Effector CD8-positive, alpha-beta T cell (primary cell): ENCODE measurements around the gene PPARD.
"Not testable (repeated sequence)": the region's sequence is repeated elsewhere in the genome, so short reads cannot be mapped to it uniquely, and the experiment has no call there.

Experiments
- DNase-seq: peaks from one replicate; lab custom pipeline; 2025; lab: John Stamatoyannopoulos, UW

Gene PPARD

DNA sequence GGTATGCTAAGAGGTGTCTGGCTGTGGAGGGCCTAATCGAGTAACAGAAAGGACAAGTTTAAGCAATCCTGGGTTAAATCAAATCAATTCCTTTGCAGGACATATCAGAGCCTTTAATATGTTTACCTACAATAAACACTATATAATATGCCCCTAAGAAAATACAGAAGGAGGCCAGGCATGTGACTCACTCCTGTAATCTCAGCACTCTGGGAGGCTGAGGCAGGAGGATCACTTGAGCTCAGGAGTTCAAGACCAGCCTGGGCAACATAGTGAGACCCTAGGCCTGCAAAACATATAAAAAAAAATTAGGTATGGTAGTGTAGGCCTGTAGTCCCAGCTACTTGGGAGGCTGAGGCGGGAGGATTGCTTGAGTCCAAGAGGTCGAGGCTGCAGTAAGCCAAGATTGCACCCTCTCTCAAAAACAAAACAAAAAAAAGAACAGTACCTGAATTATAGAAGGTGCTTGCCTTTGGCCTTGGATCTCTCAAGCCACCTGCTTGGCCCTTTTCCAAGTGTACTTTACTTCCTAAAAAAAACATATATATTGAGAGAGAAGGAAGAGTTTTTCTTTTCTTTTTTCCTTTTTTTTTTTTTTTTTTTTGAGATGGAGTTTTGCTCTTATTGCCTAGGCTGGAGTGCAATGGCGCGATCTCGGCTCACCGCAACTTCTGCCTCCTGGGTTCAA is 96.2 kb downstream of the PPARD start:
- DNase-seq = not testable (repeated sequence)

- no peak for DNase-seq
These were observed 97.0 kb downstream of the PPARD start for GRCh38 chr6:35439308-35439707.

GRCh38 chr6:35441205-35441604 is 98.8 kb downstream of the PPARD start:
- DNase-seq = no peak

DNA sequence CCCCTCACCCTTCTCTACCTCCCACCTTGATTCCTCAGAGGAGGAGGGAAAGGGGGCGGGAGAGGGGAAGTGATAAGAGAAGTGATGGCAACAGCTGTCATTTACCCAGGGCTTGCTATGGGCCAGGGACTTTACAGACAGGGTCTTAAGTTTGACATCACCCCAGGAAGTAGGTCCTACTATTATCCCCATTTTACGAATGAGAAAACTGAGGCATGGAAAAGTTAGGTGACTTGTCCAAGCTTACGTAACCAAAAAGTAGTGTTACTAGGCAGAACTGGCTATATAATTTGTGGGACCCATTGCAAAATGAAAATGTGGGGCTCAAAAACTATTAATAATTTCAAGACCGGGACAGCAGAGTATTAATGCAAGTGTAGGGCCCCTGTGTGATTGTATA is 99.3 kb downstream of the PPARD start:
- no peak for DNase-seq

- no peak for DNase-seq
These were observed 100.3 kb downstream of the PPARD start for GRCh38 chr6:35442693-35443092.

GRCh38 chr6:35443341-35444030 is 101.1 kb downstream of the PPARD start:
- DNase-seq = no peak

DNA sequence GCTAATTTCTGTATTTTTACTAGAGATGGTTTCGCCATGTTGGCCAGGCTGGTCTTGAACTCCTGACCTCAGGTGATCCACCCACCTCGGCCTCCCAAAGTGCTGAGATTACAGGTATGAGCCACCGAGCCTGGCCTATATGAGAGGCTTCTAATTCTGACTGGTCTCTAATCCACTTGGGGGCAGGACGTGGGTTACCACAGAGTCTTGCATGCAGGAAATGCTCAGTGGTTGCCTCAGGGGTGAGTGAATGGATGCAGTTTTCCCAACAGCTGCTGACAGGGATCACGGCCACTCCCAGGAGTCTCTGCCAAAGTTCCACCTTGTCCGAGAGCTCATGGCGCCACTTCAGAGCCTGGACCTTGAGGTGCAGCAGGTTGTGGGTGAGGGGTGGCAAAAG is 103.3 kb downstream of the PPARD start:
- no peak for DNase-seq

DNA sequence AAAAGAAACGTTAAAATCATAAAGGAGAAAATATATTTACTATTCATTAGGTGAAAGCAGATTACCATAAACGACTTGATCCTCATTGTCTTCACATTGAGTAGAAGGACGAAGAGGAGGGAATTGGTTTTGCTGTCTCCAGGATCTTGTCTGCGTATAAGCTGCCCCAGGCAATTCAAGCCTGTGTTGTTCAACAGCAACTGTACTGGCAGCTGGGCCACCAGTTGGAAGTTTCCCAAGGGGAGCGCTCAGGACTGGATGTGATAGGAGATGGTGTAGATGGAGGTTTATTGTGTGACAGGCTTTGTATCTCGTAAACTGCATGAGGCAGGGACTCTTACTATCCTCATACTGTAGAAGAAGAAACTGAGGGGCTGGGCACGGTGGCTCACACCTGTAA is 105.8 kb downstream of the PPARD start:
- no peak for DNase-seq

DNA sequence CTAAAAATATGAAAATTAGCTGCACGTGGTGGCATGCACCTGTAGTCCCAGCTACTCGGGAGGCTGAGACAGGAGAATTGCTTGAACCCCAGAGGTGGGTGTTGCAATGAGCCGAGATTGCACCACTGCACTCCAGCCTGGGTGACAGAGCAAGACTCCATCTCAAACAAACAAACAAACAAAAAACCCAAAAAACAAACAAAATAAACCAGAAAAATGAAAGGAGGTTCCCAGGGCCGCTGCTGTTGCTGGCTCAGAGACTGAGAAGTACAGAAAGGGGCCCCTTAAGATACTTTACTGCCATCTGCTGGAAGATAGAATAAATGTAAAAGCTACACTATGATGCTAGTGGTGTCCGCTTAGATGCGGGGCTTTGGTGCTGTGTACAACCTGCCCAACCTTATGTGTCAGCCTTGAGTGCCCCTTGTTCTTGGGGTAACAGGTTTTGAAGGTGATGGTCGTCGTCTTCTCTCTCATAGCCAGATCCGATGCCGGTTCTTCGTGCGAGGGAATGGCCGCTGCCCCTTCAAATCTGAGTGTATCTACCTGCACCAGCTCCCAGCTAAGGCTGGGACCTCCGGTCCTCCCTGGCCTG is 107.0 kb downstream of the PPARD start:
- no peak for DNase-seq

GRCh38 chr6:35451354-35452182 is 109.2 kb downstream of the PPARD start:
- DNase-seq = no peak

DNA sequence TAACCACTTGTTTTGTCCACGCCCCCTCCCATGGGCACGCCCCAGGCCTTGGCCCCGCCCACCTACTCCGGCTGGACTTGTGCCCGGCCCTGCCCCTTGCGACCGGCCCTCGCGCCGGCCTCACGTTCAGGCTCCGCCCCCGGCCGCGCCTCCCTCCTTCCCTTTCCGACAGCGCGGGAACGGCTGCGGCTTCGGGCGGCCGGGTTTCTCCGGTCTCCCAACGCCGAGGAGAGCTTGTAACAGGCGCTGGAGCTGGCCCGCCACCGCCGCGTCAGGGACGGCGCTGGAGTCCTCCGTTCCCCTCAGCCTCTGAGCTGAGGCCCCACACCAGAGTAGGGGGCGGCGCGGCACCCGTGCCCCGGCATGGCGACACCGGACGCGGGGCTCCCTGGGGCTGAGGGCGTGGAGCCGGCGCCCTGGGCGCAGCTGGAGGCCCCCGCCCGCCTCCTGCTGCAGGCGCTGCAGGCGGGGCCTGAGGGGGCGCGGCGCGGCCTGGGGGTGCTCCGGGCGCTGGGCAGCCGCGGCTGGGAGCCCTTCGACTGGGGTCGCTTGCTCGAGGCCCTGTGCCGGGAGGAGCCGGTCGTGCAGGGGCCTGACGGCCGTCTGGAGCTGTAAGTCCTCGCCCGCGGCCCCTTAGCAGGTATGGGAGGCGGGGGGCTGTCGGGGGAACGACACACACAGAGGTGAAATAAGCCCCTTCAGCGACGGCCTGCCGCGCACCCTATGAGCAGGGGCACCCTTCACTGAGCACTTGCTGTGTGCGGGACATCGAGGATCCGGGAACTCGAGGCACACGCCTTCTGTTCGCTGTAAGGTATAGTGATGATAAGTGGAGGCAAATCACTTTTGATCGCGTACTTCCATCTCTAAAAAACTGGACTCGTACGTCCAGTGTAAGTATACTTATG is 110.1 kb downstream of the PPARD start, which contains the start of gene FANCE:
TSS of gene FANCE (plus strand) at position 156 of the 908 bp plus-strand sequence. CDS start at position 364, 208 bp downstream.
- peak; percentile 86 for DNase-seq

- DNase-seq = no peak
These were observed 110.9 kb downstream of the PPARD start for GRCh38 chr6:35453236-35453635.

DNA sequence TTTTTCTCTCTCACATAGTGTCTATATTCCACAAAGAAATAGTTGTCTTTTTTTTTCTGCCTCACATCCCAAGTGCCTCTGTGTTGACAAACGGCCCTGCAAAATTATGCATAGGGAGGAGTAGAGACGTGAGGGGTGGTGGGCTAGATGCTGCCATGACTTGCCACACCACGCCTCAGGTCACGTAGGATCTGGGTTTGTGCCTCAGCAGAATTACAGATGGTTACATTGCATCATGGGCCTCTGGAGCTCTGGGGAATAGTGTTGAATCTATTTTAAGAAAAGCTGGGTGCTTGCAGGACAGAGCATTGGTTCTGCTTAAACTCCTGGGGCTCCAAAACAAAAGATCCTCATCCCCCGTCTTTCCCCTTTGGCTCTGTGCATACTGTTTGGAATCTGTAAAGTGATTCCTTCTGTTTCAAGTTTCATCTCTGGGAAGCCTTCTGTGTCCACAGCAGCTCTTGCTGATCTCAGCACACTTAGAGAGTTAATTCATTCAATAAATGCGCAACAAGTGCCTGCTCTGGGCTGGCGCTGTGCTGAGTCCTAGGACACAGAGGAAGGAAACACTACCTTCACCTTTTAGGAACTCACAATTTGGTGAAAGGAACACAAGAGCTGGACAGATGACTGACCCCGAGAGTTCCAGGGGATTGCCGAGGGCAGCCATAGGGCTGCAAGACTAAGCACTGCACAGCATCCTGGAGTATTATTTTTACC is 112.2 kb downstream of the PPARD start:
- DNase-seq = no peak

GRCh38 chr6:35457907-35458306 is 115.5 kb downstream of the PPARD start:
- DNase-seq = no peak

- no peak for DNase-seq
These were observed 118.9 kb downstream of the PPARD start for GRCh38 chr6:35461270-35461669.

- DNase-seq = no peak
These were observed 120.9 kb downstream of the PPARD start for GRCh38 chr6:35463292-35463691.

DNA sequence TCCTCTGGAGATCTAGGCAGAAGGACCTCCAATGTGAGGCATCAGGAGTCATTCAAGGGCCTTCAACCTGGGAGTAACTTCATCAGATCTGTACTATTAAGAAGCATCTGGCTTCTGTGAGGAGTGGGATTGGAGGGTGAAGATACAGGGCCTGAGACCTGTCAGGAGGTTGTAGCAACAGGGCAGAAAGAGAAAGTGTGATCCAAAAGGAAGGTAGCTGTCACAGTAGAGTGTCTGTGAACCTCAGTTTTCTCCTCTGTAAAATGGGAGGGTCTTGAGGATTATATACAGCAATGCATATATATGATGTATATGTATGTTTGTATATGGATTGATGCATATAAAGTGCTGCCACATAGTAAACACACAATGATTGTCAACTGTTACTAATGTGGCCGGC is 123.3 kb downstream of the PPARD start:
- no peak for DNase-seq

DNA sequence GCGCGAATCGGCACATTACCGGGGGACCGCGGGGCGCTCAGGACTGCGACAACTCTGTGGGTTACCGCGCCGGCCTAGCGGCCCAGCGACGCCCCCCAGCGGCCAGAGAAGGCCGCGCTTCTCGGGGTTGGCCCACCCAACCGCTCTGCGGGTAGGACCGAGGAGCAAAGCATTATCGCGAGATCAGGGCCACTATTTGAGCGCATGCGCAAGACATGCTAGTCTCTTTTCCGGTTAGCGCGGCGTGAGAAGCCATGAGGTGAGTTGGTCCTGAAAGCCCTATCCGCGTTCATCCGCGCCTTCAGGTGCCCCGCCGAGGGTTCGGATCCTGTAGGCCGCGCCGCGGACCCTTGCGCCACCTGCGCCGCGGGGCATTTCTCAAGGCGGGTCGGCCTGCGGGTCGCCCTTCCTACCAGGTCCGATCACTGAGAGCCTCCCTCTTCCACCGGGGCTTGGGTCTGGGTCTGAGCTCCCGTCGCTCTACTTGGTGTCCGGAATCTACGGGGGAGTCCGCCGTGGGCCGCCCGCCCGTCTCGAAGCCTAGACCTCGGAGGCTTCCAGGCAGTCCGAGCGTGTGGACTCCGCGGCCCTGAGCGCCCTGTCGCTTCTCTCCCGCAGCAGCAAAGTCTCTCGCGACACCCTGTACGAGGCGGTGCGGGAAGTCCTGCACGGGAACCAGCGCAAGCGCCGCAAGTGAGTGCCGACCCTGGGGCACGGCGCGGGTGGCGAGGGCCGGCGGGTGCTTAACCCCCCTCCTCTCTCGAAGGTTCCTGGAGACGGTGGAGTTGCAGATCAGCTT is 126.0 kb downstream of the PPARD start, which contains the start of gene RPL10A:
TSS of gene RPL10A (plus strand) at position 221 of the 799 bp plus-strand sequence. CDS start at position 255, 34 bp downstream.
- DNase-seq = peak; percentile 92

- no peak for DNase-seq
These were observed 126.8 kb downstream of the PPARD start for GRCh38 chr6:35468980-35469750.
